Caki2 (cell line): ENCODE results near the gene SLC2A9. TPM values are rescaled to one million over a fixed set of nuclear protein-coding genes. Genes with fewer than 3 reads are reported as not detected.
"Not testable (repeated sequence)": the region's sequence is repeated elsewhere in the genome, so short reads cannot be mapped to it uniquely, and the experiment has no call there.

Source experiments
- DNase-seq: peaks from one replicate; pipeline ENCODE4 v3.0.0-alpha.2; 2015; ENCODE audit warnings: low read depth
- in situ Hi-C: cut with HindIII; loops from 2 replicates; pipeline ENCODE4 v1.10.0; 2016; ENCODE audit warnings: low sequenced_read_pairs, low pct_unique_long_range_greater_than_20kb, mixed read lengths
- total RNA-seq: library from RNA; depleted of rRNA; stranded (reverse); fragments of >200 nt; shearing (Covaris generic); gene quantifications from 2 replicates; pipeline ENCODE4 v1.2.3, GENCODE V29; 2014; ENCODE audit warnings: low replicate concordance

SLC2A9 gene
- total RNA-seq, 1 experiment from 2014 or later, result 1.2 TPM

DNA sequence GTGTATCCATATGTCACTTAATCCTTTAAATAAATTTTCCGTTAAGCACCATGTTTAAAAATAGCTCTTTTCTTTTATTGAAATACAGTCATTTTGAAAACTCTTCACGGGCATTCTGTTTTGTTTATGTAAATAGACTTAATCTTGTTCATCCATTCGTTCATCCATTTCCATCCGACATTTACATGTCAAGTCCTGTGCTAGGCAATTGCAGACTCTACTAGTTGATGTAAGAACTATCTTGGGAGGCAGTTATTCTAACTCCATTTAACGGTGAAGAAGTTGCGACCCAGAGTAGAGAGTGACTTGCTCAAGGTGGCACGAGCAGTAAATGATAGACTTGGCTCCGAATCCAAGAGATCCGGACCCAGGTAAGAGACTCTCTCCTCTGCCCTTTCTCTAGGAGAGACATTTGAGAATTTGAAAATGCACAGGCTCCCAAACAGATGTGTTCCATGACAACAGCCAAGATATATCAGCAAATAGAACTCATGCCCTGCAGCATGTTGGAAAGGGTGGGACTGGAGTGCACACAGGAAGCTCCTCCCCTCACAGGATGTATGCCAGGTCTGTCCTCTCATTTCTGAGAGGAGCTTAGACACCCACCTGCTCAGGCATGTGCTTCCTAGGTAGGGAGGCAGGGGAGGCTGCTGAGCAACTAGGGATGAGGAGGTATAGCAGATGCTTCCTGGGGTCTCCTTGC is 175.4 kb downstream of the SLC2A9 start:
- DNase-seq, result no peak

DNA sequence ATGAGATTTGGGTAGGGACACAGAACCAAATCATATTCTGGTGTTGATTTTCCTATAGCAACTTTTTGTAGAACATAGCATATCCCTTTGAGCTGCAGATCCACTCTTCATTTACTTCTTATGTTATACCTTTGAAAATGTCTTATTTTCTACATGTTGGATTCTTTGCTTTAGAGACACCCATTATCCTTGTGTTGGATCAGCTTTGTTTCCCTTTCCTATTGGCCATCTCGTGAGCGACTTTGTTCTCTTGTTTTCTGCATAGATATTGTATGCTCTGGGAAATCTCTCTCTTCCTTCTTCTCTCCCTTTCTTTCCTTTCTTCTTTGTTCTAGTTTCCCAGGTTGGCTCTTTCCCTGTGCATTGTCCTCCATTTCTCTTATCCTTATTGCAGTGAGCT is 180.2 kb downstream of the SLC2A9 start:
- no peak for DNase-seq
- in situ Hi-C loops, result no loop called here

More for the DNA sequence above, 175.4 kb downstream of the SLC2A9 start:
- in situ Hi-C loops, result no loop called here

DNA sequence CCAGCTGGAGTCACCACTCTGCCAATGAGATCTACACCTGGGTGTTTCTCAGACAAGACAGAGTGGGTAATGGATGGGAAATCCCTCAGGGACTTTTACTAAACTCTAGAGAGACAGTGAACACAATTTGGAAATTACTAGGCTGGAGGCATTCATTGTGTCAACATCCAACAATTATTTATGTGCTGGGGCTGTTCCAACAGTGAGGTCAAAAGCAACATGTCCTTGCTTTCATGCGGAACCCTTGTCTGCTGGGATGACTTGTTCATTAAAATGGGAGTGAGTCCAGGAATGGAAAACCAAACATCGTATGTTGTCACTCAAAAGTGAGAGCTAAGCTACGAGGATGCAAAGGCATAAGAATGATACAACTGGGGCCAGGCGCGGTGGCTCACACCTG is 185.9 kb downstream of the SLC2A9 start:
- in situ Hi-C loops, result no loop called here

DNA sequence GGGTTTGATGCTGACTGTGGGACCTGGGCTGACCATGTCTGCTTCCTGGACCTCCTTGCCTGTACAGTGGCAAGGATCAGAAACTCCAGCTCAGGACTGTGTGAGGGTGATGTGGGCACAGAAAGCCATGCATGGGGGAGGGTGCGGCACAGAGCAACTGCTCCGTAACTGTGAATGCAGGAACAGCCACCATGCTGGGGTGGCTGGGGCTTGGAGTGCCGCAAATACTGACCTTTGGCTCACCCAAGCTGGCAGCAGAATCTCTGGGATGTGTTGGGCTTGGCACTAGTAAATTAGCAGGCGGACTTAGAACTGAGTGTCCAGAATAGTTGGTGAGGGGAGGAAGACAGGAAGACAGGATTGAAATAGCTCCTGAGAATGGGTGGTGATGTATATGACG is 187.9 kb downstream of the SLC2A9 start:
- no peak for DNase-seq
- in situ Hi-C loops, result no loop called here

More for the DNA sequence above, 185.9 kb downstream of the SLC2A9 start:
- no peak for DNase-seq

DNA sequence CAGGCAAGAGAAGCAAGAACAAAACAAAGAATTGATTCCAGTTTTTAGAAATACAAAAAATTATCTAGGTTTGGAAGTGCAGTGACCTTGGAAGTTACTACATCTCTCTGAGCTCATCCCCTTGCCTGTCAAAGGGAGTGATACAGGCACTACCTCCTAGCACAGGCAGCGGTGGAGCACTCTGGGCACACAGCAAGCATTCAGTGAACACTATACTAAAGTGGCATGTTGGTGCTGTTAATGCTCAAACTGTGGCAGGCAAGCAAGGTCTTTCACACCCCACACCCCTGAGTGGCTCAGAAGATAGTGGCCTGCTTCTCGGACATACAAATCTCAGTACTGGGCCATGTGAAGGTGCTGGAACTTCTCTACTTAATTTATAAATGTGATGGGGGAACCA is 188.7 kb downstream of the SLC2A9 start:
- DNase-seq, result no peak
- in situ Hi-C loops, result no loop called here

DNA sequence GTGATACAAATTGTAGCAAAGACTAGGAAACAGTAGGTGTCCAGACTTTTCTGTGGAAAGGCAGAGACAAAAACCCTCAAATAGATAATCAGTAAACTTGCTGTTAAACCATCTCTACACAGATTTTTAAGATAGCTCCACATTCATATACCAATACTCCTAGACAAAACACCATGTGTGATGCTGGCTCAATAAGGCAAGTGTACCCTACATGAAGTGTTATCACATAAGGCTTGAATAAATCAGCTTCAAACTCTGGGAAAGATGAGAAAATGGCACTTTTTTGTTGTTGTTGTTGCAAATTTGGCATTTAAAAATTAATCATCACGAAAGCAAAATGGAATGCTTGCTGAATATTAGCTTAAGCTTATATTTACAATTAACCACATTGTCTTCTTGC is 194.7 kb downstream of the SLC2A9 start:
- no peak for DNase-seq
- in situ Hi-C loops, result no loop called here

DNA sequence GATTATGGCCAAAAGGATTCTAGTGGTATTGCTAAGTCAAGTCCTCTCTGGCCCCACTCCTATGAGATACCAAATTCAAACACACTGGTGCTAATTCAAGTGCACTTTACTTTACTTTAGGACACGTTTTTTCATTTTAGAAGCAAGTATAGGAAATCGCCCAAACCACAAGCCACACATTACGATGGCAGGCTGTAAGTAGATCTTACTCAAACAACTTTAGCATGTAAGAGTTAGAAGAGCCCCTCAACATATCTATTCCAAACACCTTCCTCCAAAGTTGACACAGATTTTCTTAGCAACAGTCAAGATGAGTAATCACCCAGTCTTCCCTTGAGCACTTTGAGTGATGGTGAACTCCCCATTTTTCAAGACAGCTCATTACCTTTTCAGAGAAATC is 196.2 kb downstream of the SLC2A9 start:
- DNase-seq, result no peak
- in situ Hi-C loops, result no loop called here

DNA sequence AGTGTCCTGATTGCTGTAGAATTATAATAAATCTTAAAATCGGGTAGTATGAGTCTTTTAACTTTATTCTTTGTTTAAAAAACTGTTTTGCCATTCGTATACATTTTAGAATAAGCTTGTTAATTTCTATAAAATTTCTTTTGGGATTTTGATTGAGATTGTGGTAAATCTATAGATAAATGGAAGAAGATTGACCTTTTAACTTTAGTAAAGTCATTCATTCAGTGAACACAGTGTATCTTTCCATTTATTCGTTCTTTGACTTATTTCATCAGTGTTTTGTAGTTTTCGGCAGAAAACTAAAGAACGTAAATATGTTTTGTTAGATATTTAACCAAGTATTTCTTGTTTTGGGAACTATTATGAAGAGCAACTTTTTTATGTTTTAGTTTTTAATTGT is 201.0 kb downstream of the SLC2A9 start:
- in situ Hi-C loops, result no loop called here
- DNase-seq, result no peak

DNA sequence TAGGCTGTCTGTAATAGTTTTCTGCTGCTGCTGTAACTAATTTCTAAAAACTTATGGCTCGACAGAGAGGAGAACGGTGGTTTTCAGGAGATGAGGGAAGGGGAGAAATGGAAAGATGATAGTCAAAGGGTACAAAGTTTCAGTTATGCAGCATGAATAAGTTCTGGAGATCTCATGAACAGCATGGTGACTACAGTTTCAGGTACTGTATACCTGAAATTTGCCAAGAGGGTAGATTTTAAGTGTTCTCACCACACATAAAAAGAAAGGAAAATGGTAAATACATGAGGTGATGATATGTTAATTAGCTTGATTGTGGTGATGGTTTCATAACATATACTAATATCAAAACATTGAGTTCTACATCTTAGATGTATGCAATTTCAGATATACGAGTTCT is 205.0 kb downstream of the SLC2A9 start:
- in situ Hi-C loops, result no loop called here
- DNase-seq, result no peak

DNA sequence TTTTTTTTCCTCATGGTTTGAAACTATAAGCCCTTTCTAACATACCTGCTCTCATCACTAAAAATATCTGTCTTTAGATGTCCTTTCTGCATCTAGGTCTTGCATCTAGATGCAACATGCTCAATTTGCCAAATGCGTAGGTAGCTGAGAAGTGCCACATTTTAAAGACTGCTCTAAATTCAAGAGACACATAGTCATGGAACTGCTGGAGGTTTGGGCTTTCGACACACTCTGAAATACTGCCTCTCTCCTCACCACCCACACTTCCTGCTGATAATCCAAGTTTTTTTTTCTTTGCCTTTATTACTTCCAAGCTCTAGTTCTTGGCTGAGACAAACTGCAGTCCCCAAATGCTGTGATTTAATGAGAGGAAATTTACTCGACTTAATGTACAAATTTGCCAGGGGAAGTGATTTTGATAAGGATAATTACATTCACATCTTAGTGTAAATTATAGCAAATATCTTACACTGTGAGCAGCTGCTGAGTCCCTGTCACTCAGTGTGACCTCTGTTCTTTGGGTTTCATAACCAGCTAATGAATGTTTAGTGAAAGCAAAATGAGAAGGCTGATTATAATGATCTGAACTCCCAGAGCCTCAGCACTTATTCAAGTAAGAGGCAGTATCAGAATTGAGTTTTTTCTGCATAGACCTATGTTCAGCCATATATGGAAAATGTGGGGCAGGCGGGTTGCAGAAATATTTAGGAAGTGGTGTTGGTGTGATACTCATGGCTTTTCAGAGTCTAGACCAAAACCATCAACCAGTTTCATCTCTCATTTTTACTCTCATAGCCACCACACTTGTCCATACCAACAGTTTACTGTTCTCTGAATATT is 208.6 kb downstream of the SLC2A9 start:
- in situ Hi-C loops, result no loop called here
- DNase-seq, result no peak

DNA sequence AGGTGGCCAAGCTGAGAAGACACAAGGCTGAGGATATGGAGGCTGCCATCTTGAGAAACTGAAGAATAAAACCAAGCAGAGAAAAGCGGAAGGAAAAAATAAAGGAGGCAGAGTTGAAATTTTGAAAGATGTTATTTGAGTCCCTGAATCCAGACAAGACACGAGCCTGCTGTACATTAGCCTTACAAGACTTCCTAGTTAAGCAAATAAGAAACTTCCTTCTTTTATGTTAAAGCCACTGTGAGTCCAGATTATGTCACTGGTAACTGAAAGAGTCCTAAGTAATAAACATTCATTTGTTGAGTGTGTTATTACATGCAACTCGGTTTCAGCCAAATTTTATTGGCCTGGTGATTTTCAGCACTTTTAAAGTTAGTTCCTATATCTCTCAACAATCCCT is 209.5 kb downstream of the SLC2A9 start:
- no peak for DNase-seq
- in situ Hi-C loops, result no loop called here

DNA sequence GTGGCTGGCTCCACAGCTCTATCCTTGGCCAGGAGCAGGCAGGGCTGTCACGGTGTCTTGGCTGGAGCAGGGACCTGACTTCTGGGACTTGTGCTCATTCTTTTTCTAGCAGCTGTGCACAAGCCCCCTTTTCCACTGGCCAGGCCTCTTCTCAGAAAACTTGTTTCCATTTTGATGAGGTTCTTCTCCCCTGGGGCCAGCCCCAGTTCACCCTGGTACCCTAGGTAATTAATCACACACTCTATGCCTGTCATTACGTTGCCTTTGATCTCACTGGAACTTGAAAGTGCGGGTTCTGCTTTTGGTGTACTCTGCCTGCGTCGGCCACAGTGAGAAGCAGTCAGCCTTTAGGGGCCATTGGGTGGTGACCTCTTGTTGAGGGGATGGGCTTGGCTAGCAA is 213.2 kb downstream of the SLC2A9 start:
- in situ Hi-C loops, result no loop called here
- no peak for DNase-seq

DNA sequence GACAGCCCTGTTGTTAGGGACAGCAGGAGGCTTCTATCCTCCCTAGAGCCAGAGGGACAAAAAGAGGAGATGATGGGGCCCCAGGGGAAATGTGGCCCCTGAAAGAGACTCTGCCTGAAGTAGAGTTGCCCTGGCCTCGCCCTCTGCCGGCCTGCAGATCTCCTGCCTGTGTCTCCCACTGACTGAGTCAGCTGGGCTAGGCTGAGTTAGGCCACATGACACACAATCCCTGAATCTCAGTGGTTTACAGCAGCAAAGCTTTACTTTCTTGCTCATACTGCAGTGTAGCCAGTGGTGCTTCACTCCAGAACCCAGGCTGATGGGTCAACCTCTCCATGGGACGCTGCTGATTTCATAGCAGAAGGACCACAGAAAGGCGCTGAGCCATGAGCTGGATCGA is 216.4 kb downstream of the SLC2A9 start:
- DNase-seq, result no peak

DNA sequence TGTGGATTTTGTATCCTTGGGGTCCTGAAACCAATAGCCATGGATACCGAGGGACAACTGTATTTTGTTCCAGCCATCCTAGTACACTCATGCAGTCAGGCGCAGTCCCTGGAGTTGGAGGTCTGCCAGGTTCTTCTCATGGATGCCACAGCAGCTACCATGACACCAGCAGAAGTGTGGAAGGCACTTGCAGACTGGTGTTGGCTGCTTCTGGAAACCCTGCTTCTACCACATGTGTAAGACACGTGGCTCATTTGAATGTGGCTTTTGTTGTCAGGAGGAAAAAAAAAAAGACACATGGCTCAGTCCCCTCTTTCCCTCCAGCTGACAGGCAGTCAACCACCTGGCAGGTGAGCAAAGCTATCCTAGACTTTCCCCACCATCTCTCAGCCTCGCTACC is 220.4 kb downstream of the SLC2A9 start:
- DNase-seq, result no peak
- in situ Hi-C loops, result no loop called here

More for the DNA sequence above, 216.4 kb downstream of the SLC2A9 start:
- in situ Hi-C loops, result no loop called here

DNA sequence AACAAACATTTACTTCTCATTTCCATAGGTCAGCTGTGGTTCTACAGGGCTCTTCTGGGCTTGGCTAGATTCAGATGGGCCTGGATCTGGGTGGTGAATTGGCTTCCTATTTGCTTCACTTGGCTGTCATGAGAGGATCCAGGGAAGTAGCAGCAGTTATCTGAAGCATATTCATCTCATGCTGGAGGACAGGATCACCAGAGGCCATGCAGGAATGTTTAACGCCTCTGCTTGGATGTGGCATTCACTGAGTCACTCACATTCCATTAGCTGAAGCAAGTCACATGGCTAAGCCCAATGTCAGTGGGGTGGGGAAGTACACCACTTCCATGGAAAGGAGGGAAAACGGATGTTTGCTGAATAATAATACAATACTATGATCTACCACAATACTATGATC is 224.7 kb downstream of the SLC2A9 start:
- in situ Hi-C loops, result not testable (repeated sequence)

DNA sequence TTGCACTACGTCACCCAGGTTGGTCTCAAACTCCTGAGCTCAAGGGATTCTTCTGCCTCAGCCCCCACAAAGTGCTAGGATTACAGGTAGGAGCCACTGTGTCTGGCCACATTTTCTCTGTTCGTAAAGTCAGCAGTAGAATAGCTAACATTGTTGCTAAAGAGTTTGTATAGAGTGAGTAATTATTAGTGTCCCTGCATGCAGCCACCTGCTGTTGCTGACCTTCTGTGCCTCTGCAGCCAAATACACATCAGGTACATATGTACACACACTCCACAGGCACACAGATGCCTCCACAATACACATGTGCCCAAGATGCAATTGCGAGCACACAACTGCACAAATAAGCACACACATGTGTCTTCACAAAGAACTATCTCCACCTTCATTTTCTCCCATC is 228.9 kb downstream of the SLC2A9 start:
- in situ Hi-C loops, result no loop called here
- no peak for DNase-seq

More for the DNA sequence above, 224.7 kb downstream of the SLC2A9 start:
- not testable (repeated sequence) for DNase-seq

DNA sequence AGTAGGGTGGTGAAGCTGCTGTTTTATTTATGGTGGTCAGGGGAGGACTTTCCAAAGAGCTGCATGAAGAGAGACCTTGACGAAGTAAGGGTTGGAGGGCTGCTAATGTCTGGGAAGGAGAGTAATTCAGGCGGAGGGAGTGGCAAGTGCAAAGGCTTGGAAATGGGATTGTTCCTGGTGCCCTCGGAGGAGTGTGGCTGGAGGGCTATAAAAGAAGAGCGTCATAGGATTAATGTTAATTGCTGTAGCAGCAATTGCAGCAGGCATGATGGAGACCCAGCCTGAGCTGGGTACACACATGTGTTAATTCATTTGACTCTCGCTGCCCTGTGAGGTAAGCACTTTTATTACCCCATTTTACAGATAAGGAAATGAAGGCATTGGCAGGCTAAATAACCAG is 235.4 kb downstream of the SLC2A9 start:
- DNase-seq, in situ Hi-C loops: not testable (repeated sequence)

DNA sequence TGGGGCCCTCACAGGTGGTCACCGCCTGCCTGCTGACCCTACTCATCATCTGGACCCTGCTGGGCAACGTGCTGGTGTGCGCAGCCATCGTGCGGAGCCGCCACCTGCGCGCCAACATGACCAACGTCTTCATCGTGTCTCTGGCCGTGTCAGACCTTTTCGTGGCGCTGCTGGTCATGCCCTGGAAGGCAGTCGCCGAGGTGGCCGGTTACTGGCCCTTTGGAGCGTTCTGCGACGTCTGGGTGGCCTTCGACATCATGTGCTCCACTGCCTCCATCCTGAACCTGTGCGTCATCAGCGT is 239.2 kb downstream of the SLC2A9 start:
- in situ Hi-C loops, result no loop called here

DNA sequence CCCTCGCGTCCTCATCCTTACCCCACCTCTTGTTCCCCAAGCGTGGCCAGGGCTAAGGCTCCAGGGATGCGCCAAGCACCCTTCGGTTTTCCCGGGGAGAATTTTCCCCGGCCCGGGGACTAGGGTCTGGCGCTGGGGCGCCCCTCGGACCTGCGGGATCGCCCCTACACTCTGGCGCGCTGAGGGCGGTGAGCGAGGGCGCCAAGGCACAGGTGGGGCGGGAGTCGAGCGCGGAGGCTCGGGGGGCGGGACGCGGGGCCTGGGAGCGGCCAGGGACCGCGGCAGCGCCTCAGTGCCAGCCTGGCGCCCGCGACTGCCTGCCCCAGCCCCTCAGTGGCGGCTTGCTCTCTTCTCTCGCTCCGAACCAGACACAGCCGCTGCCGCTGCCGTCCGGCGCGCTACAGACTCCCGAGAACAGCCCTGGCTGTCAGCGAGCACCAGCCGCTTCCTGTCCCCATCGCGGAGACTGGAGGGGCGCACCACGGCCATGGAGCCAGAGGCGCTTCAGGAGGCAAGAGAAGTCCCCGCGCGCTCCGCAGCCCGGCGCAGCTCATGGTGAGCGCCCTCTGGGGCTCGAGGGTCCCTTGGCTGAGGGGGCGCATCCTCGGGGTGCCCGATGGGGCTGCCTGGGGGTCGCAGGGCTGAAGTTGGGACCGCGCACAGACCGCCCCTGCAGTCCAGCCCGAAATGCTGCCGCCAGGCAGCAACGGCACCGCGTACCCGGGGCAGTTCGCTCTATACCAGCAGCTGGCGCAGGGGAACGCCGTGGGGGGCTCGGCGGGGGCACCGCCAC is 239.8 kb downstream of the SLC2A9 start, which contains the start of gene DRD5:
Gene DRD5 (plus strand): TSS at position 292 of the 793 bp plus-strand sequence. CDS start 396 bp downstream, at position 688.
- in situ Hi-C loops, result no loop called here
- DNase-seq, result no peak

More for the DNA sequence above, 239.2 kb downstream of the SLC2A9 start:
- DNase-seq, result no peak
